WTC11 (cell line): ENCODE results near the gene EHD4. TPM values are rescaled to one million over a fixed set of nuclear protein-coding genes. Genes with fewer than 3 reads are reported as not detected.

Experiments
- ATAC-seq: fragments of 200-7000 bp; cut with Tn5 transposase; 2 replicates; pipeline ENCODE4 v1.10.0; 2021; ENCODE audit warnings: mild to moderate bottlenecking, moderate library complexity
- CTCF ChIA-PET: fragments of 300-600 bp; sonication (Branson Sonifier 250); formaldehyde crosslinking; loops from one replicate; lab custom pipeline; 2021; ENCODE audit warnings: antibody characterized with exemption; lab: Charles Lee
- POLR2A ChIA-PET: fragments of 350-600 bp; sonication (Branson Sonifier 250); formaldehyde crosslinking; loops from one replicate; lab custom pipeline; 2021; ENCODE audit warnings: antibody characterized with exemption; lab: Charles Lee
- DNase-seq: peaks from one replicate; pipeline ENCODE4 v3.0.0; 2021; ENCODE audit warnings: low spot score
- H3K27ac Mint-ChIP-seq: 2 replicates; pipeline ENCODE4 v1.8.0; 2021; ENCODE audit warnings: mixed read lengths
- H3K27me3 Mint-ChIP-seq: 2 replicates; pipeline ENCODE4 v1.8.0; 2021; ENCODE audit warnings: low read depth, mild to moderate bottlenecking, moderate library complexity, mixed read lengths
- H3K36me3 Mint-ChIP-seq: 2 replicates; pipeline ENCODE4 v1.8.0; 2021; ENCODE audit warnings: mixed read lengths
- H3K4me1 Mint-ChIP-seq: 2 replicates; pipeline ENCODE4 v1.8.0; 2022; ENCODE audit warnings: mixed read lengths
- H3K4me3 Mint-ChIP-seq: 2 replicates; pipeline ENCODE4 v1.8.0; 2021; ENCODE audit warnings: mild to moderate bottlenecking, moderate library complexity, mixed read lengths
- H3K9me3 Mint-ChIP-seq: 2 replicates; pipeline ENCODE4 v1.8.0; 2021; ENCODE audit warnings: mixed read lengths
- CTCF ChIP-seq: fragments of 200-600 bp; IDR thresholded peaks from 2 replicates; pipeline ENCODE4 v1.8.0; 2022; ENCODE audit warnings: antibody characterized with exemption
- ELF4 ChIP-seq: sonication (generic); formaldehyde crosslinking; IDR thresholded peaks from 2 replicates; pipeline ENCODE4 v1.8.1; 2022; ENCODE audit warnings: low read depth, mild to moderate bottlenecking, moderate library complexity, missing genetic modification reagents
- ESRRA ChIP-seq: sonication (generic); formaldehyde crosslinking; IDR thresholded peaks from 2 replicates; pipeline ENCODE4 v1.8.1; 2022; ENCODE audit warnings: mild to moderate bottlenecking, missing genetic modification reagents, borderline replicate concordance
- FOXJ3 ChIP-seq: sonication (generic); formaldehyde crosslinking; IDR thresholded peaks from 2 replicates; pipeline ENCODE4 v1.9.0; 2021; ENCODE audit warnings: missing genetic modification reagents, mild to moderate bottlenecking, borderline replicate concordance
- GRHL2 ChIP-seq: fragments of 250-450 bp; sonication (Bioruptor Pico); IDR thresholded peaks from 2 replicates; pipeline ENCODE4 v1.8.0; 2022; ENCODE audit warnings: mild to moderate bottlenecking, moderate library complexity; ENCODE audit not compliant: insufficient replicate concordance, severe bottlenecking
- GTF2I ChIP-seq: fragments of 250-450 bp; sonication (Bioruptor Pico); conservative IDR thresholded peaks from 2 replicates; pipeline ENCODE4 v1.4.0; 2021; ENCODE audit warnings: mild to moderate bottlenecking
- JAZF1 ChIP-seq: fragments of 250-450 bp; sonication (Bioruptor Pico); IDR thresholded peaks from 2 replicates; pipeline ENCODE4 v1.9.0; 2021; ENCODE audit warnings: moderate library complexity, mild to moderate bottlenecking, inconsistent platforms
- MXD4 ChIP-seq: fragments of 250-450 bp; sonication (Bioruptor Pico); IDR thresholded peaks from 2 replicates; pipeline ENCODE4 v1.8.0; 2021; ENCODE audit warnings: mild to moderate bottlenecking, moderate library complexity, borderline replicate concordance
- NFYB ChIP-seq: sonication (generic); formaldehyde crosslinking; conservative IDR thresholded peaks from 2 replicates; pipeline ENCODE4 v1.8.0; 2022; ENCODE audit warnings: low read depth, missing genetic modification reagents
- NR2C2 ChIP-seq: sonication (generic); formaldehyde crosslinking; IDR thresholded peaks from 2 replicates; pipeline ENCODE4 v1.8.0; 2022; ENCODE audit warnings: mild to moderate bottlenecking, missing genetic modification reagents
- SMAD3 ChIP-seq: sonication (generic); formaldehyde crosslinking; IDR thresholded peaks from 2 replicates; pipeline ENCODE4 v1.8.0; 2022; ENCODE audit warnings: missing genetic modification reagents, mild to moderate bottlenecking, borderline replicate concordance
- TEAD1 ChIP-seq: sonication (generic); formaldehyde crosslinking; IDR thresholded peaks from 2 replicates; pipeline ENCODE4 v1.8.0; 2022; ENCODE audit warnings: mild to moderate bottlenecking, missing genetic modification reagents
- TEAD4 ChIP-seq: sonication (generic); formaldehyde crosslinking; IDR thresholded peaks from 2 replicates; pipeline ENCODE4 v1.8.0; 2022; ENCODE audit warnings: mild to moderate bottlenecking, missing genetic modification reagents
- ZNF219 ChIP-seq: sonication (generic); formaldehyde crosslinking; IDR thresholded peaks from 2 replicates; pipeline ENCODE4 v1.8.0; 2023; ENCODE audit warnings: missing genetic modification reagents, mild to moderate bottlenecking, borderline replicate concordance
- ZNF423 ChIP-seq: fragments of 250-450 bp; sonication (Bioruptor Pico); IDR thresholded peaks from 2 replicates; pipeline ENCODE4 v2.1.2; 2022; ENCODE audit warnings: mild to moderate bottlenecking, moderate library complexity
- total RNA-seq: library from RNA; stranded (reverse); gene quantifications from 3 replicates; pipeline ENCODE4 v1.2.3, GENCODE V29; 2021
- TF ChIP-seq, protein P1 (sequence below): sonication (generic); formaldehyde crosslinking; IDR thresholded peaks from 2 replicates; pipeline ENCODE4 v1.8.0; 2022; ENCODE audit warnings: mild to moderate bottlenecking, missing genetic modification reagents
- TF ChIP-seq, protein P2 (sequence below): fragments of 250-450 bp; sonication (Bioruptor Pico); IDR thresholded peaks from 2 replicates; pipeline ENCODE4 v1.8.0; 2021; ENCODE audit warnings: mild to moderate bottlenecking
- TF ChIP-seq, protein P3 (sequence below): fragments of 250-450 bp; sonication (Bioruptor Pico); IDR thresholded peaks from 2 replicates; pipeline ENCODE4 v2.1.2; 2022; ENCODE audit warnings: mild to moderate bottlenecking, moderate library complexity
- TF ChIP-seq, protein P4 (sequence below): sonication (generic); formaldehyde crosslinking; IDR thresholded peaks from 2 replicates; pipeline ENCODE4 v1.8.1; 2023; ENCODE audit warnings: mild to moderate bottlenecking, missing genetic modification reagents, moderate library complexity
- TF ChIP-seq, protein P5 (sequence below): sonication (generic); formaldehyde crosslinking; IDR thresholded peaks from 2 replicates; pipeline ENCODE4 v1.8.0; 2023; ENCODE audit warnings: missing genetic modification reagents, mild to moderate bottlenecking, borderline replicate concordance

Gene EHD4
- total RNA-seq, 1 experiment from 2014 or later = 23.9 TPM

- H3K4me3 Mint-ChIP-seq = no peak overlapping the region
- CTCF ChIA-PET = no interaction called here
- H3K9me3 Mint-ChIP-seq = no peaks in the 10 kb centered on the region
- no peaks in the 10 kb centered on the region for H3K36me3 Mint-ChIP-seq
- TF ChIP-seq NFYB (CRISPR knock-in tag) (no peak), MXD4 (CRISPR knock-in tag) (no peak), ELF4 (CRISPR knock-in tag) (no peak), SMAD3 (CRISPR knock-in tag) (no peak), FOXJ3 (no peak), JAZF1 (no peak), CTCF (no peak), GTF2I (CRISPR knock-in tag) (no peak), ZNF423 (CRISPR knock-in tag) (no peak), NR2C2 (CRISPR knock-in tag) (no peak), ESRRA (no peak), TEAD1 (CRISPR knock-in tag) (no peak), GRHL2 (CRISPR knock-in tag) (no peak), ZNF219 (CRISPR knock-in tag) (no peak)
- TF ChIP-seq, protein P1, sequence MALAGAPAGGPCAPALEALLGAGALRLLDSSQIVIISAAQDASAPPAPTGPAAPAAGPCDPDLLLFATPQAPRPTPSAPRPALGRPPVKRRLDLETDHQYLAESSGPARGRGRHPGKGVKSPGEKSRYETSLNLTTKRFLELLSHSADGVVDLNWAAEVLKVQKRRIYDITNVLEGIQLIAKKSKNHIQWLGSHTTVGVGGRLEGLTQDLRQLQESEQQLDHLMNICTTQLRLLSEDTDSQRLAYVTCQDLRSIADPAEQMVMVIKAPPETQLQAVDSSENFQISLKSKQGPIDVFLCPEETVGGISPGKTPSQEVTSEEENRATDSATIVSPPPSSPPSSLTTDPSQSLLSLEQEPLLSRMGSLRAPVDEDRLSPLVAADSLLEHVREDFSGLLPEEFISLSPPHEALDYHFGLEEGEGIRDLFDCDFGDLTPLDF (CRISPR knock-in tag) = no peak
- TF ChIP-seq, protein P2, sequence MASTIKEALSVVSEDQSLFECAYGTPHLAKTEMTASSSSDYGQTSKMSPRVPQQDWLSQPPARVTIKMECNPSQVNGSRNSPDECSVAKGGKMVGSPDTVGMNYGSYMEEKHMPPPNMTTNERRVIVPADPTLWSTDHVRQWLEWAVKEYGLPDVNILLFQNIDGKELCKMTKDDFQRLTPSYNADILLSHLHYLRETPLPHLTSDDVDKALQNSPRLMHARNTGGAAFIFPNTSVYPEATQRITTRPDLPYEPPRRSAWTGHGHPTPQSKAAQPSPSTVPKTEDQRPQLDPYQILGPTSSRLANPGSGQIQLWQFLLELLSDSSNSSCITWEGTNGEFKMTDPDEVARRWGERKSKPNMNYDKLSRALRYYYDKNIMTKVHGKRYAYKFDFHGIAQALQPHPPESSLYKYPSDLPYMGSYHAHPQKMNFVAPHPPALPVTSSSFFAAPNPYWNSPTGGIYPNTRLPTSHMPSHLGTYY (CRISPR knock-in tag) = no peak
- TF ChIP-seq, protein P3, sequence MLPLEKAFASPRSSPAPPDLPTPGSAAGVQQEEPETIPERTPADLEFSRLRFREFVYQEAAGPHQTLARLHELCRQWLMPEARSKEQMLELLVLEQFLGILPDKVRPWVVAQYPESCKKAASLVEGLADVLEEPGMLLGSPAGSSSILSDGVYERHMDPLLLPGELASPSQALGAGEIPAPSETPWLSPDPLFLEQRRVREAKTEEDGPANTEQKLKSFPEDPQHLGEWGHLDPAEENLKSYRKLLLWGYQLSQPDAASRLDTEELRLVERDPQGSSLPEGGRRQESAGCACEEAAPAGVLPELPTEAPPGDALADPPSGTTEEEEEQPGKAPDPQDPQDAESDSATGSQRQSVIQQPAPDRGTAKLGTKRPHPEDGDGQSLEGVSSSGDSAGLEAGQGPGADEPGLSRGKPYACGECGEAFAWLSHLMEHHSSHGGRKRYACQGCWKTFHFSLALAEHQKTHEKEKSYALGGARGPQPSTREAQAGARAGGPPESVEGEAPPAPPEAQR = no peak
- TF ChIP-seq, protein P4, sequence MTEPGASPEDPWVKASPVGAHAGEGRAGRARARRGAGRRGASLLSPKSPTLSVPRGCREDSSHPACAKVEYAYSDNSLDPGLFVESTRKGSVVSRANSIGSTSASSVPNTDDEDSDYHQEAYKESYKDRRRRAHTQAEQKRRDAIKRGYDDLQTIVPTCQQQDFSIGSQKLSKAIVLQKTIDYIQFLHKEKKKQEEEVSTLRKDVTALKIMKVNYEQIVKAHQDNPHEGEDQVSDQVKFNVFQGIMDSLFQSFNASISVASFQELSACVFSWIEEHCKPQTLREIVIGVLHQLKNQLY = no peak
- TF ChIP-seq, all 79 proteins: peak for 0
- POLR2A ChIA-PET = no interaction called here
- no peak for ATAC-seq
- no peak overlapping the region for H3K27ac Mint-ChIP-seq
- no peaks in the 10 kb centered on the region for H3K27me3 Mint-ChIP-seq
- H3K4me1 Mint-ChIP-seq = 0 out of 2 replicates have a peak, but pooled peaks cover 7% of the 10 kb centered on the region
- no peak for DNase-seq
These were observed 36.7 kb upstream of the EHD4 start for GRCh38 chr15:42009022-42009421.

DNA sequence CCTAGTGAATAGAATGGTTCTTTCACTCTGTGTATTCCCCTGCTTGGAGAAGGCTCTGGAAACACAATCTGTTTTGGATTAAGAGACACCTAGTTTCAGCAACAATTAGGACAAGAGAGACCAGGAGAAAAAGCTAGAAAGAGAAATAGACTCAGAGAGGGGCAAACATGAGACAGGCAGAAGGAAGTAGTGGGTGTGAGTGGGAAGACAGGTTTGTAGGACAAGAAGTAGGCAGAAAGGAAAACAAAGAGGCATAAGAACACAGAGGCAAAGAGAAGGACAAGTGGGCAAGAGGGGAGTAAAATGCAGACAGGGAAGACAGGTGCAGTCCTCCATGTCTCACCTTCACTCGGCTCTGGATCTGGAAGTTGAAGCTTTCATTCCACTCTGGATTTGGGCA is 35.0 kb upstream of the EHD4 start:
- H3K4me1 Mint-ChIP-seq = 0 out of 2 replicates have a peak, but pooled peaks cover 4% of the 10 kb centered on the region
- no peak overlapping the region for H3K27ac Mint-ChIP-seq
- ChIA-PET CTCF (no interaction called here), POLR2A (no interaction called here)
- DNase-seq = no peak
- no peak for ATAC-seq
- H3K36me3 Mint-ChIP-seq = no peaks in the 10 kb centered on the region
- H3K9me3 Mint-ChIP-seq = no peaks in the 10 kb centered on the region
- H3K4me3 Mint-ChIP-seq = no peak overlapping the region
- H3K27me3 Mint-ChIP-seq = no peaks in the 10 kb centered on the region
- TF ChIP-seq, protein P5, sequence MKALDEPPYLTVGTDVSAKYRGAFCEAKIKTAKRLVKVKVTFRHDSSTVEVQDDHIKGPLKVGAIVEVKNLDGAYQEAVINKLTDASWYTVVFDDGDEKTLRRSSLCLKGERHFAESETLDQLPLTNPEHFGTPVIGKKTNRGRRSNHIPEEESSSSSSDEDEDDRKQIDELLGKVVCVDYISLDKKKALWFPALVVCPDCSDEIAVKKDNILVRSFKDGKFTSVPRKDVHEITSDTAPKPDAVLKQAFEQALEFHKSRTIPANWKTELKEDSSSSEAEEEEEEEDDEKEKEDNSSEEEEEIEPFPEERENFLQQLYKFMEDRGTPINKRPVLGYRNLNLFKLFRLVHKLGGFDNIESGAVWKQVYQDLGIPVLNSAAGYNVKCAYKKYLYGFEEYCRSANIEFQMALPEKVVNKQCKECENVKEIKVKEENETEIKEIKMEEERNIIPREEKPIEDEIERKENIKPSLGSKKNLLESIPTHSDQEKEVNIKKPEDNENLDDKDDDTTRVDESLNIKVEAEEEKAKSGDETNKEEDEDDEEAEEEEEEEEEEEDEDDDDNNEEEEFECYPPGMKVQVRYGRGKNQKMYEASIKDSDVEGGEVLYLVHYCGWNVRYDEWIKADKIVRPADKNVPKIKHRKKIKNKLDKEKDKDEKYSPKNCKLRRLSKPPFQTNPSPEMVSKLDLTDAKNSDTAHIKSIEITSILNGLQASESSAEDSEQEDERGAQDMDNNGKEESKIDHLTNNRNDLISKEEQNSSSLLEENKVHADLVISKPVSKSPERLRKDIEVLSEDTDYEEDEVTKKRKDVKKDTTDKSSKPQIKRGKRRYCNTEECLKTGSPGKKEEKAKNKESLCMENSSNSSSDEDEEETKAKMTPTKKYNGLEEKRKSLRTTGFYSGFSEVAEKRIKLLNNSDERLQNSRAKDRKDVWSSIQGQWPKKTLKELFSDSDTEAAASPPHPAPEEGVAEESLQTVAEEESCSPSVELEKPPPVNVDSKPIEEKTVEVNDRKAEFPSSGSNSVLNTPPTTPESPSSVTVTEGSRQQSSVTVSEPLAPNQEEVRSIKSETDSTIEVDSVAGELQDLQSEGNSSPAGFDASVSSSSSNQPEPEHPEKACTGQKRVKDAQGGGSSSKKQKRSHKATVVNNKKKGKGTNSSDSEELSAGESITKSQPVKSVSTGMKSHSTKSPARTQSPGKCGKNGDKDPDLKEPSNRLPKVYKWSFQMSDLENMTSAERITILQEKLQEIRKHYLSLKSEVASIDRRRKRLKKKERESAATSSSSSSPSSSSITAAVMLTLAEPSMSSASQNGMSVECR (CRISPR knock-in tag) = no peak
- TF ChIP-seq, protein P3 = no peak
- TF ChIP-seq SMAD3 (CRISPR knock-in tag) (no peak), TEAD4 (CRISPR knock-in tag) (no peak)
